NCI-H2029 treated with DMSO at 0.1 percent for 48 hours (cell line): ENCODE measurements around the gene ZNF765.
A peak's percentile ranks its signal among the peaks of the same experiment; 100 is the strongest.
"Not testable (repeated sequence)": the region's sequence is repeated elsewhere in the genome, so short reads cannot be mapped to it uniquely, and the experiment has no call there.

ENCODE experiments used
- DNase-seq: peaks from one replicate; lab custom pipeline; 2025; lab: John Stamatoyannopoulos, UW

ZNF765 gene

DNA sequence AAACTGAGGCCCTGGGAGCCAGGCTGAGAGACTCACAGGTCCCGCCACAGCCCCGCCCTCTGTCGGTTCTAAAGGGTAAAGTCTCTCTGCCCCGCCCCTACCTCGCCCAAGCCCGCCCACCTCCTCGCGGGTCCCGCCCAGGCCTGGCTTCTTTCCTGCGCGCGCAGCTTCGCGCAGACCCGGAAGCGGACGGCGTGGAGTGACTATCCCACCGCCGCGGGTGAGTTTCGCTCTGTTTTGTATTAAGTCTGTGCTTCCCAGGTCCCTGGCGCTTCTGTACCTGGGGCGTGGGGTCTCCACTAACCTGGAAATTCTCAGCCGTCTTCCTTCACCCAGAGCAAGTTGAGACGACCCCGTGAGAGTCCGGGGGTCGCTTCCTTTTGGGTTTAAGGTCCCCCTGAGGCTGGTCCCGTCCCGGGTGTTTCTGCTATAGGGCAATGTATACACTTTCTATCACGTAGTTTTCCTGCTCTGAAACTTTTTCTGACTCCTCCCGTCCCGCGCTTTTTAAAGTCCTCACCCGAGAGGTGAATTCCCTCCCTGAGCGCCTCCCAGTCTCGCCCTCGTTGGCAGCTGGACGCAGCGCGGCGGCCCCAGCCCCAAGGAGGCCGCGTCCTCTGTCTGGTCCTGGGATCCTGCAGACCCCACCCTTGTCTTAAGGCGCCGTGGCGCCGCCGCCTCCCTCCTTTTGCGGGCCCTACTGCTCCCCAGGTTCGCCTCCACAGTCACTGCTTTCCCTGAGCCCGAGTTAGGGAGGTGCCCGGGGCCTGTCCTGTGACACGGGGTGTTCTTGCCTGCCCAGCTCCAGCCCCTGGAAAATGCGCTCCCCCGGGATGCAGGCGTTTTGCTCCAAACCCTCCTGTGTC is at the start of gene ZNF765:
Gene ZNF765, plus strand, starts transcription at position 176 of the 866 bp plus-strand sequence. CDS start 2,867 bp downstream, outside the sequence.
- peak; percentile 54 for DNase-seq

DNA sequence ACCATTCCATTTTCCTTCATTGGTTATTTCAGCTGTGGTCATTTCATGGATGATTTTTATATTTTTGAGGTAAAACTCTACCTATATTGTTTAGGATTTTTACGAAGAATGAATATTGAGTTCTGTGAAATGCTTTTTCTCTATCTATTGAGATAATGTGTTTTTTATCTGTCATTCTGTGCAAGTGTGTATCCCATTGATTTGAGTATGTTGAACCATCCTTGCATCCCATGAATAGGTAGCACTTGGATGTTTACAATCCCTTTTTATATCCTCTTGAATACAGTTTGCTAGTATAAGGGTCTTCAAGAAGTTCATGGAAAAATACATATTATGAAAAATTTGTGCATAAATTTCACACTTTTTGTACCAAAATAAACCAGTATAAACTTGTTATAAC is 39.2 kb upstream of the ZNF765 start:
- no peak for DNase-seq

DNA sequence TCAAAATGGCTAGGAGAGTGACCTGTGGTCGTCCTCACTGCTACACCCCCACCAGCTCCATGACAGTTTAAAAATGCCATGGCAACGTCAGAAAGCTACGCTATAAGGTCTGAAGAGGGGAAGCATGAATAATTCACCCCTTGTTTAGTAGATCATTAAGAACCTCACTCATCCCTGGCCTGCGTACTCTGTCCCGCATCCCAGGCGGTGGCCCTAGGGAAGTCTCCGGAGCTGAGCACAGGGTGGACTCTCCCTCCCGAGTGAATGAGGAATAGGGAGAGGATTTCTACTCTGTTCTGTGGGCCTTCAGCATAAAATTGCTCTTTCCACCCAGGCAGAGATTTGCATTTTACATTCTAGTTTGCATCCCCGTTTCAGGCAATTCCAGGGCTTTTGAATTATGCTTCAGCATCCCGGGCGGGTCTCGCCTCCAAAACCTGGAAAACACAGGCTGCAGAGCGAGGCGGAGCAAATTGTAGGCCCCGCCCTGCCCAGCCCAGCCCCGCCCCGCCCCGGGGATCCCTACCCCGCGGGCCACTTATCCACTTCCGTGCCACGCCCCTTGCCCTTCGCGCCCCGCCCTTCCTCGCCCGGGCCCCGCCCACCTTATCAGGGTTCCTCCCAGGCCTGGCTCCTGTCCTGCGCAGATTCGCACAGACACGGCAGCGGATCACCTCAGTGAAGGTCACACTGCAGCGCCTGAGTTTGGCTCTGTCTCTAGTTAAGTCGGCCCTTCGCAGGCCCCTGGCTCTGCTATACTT is 36.9 kb upstream of the ZNF765 start:
- DNase-seq: no peak

DNA sequence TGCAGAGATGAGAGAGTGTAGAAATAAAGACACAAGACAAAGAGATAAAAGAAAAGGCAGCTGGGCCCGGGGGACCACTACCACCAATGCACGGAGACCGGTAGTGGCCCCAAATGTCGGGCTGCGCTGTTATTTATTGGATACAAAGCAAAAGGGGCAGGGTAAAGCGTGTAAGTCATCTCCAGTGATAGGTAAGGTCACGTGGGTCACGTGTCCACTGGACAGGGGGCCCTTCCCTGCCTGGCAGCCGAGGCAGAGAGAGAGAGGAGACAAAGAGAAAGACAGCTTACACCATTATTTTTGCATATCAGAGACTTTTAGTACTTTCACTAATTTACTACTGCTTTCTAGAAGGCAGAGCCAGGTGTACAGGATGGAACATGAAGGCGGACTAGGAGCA is 34.9 kb upstream of the ZNF765 start:
- DNase-seq: not testable (repeated sequence)

DNA sequence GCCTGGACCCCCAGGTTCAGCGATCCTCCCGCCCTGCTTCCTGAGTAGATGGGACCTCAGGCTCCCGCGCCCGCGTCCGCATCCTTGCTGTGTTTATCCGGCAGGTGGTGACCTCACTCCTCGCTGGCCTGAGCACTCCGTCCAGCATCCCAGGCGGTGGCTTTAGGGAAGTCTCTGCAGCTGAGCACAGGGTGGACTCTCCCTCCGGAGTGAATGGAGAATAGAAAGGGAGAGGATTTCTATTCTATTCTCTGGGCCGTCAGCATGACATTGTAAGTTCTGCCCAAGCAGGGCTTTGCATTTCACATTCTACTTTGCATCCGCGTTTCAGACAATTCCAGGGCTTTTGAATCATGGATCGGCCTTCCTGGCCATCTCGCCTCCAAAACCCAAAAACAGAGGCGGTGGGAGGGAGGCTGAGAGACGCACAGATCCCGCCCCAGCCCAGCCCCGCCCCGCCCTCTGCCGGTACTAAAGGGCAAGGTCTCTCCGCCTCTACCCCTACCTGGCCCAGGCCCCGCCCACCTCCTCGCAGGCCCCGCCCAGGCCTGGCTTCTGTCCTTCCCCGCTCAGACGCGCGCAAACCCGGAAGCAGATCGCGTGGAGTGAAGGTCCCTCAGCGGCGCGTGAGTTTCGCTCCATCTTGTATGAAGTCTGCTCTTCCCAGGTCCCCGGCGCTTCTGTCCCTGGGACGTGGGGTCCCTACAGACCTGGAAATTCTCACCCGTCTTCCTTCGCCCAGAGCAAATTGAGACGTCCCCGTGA is 29.6 kb upstream of the ZNF765 start, which contains the start of gene ZNF525:
Gene ZNF525, plus strand, starts transcription at position 572 of the 765 bp plus-strand sequence. CDS start 6,577 bp downstream, outside the sequence.
- peak; percentile 67 for DNase-seq

DNA sequence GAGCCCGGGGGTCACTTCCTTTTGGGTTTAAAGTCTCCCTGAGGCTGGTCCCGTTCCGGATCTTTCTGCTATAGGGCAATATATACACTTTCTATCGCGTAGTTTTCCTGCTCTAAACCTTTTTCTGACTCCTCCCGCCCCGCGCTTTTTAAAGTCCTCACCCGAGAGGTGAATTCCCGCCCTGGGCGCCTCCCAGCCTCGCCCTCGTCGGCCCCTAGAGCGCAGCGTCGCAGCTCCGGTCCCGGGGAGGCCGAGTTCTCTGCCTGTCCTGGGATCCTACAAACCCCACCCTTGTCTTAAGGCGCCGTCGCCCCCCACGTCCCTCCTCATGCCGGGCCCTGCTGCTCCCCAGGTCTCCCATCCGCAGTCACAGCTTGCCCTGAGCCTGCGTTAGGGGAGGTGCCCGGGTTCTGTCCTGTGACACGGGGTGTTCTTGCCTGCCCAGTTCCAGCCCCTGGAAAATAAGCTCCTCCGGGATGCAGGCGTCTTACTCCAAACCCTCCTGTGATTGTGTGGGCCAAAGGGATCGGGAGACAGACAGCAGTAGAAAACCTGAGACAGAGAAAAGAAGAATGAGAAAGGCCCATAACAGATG is 29.0 kb upstream of the ZNF765 start:
- no peak for DNase-seq

DNA sequence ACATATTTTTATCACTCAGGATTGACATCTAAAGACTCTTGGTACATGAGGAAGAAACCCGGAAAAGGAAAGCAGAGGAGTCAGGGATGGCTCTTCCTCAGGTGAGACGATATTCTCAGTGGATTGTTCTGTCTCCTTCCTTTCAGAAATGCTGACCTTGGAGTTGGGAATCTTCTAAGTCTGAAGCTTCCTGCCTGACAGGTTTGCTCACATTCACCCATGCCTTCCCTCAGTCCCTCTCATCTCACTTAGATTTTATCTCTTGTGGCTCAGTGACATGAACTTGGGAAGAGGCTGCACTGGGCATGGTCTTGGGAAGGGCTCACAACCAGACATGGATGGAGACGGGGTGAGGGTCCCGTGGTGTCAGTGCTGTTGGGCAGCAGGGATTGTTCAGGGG is 22.8 kb upstream of the ZNF765 start:
- DNase-seq: no peak

DNA sequence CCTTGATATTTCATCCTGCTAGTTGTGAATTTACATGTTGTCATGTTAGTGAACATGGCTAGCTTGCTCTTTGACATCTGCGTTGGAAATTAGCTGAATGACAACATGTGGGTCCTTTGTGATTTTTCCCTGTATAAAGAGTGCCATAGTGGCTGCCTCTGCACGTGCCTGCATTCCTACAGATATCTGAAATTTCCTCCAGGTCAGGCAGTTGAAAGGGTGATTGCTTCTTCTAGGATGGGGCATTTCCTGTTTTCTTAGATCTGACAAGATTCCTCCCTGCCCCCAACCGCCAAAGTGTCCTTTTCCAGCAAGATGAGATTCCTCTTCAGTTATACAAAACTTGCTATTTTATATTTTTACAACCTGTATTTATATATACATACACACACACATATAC is 20.7 kb upstream of the ZNF765 start:
- no peak for DNase-seq

DNA sequence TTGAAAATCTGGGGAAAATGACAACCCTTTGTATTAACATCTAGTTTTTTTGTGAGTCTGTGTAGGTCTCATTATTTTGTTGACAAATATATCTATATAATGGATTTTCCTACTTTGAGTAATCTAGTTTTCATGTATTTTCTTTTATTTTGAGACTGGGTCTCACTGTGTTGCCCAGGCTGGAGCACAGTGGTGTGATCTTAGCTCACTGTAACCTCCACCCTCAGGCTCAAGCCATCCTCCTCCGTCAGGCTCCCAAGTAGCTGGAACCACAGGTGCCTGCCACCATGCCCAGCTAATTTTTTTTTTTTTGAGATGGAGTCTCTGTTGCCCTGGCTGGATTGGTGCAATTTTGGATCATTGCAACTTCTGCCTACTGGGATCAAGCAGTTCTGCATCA is 20.2 kb upstream of the ZNF765 start:
- no peak for DNase-seq

DNA sequence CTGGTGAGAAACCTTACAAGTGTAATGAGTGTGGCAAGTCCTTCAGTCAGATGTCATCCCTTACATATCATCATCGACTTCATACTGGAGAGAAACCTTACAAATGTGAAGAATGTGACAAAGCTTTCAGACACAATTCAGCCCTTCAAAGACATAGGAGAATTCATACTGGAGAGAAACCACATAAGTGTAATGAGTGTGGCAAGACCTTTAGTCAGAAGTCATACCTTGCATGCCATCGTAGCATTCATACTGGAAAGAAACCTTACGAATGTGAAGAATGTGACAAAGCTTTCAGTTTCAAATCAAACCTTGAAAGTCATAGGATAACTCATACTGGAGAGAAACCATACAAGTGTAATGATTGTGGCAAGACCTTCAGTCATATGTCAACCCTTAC is 13.6 kb upstream of the ZNF765 start:
- DNase-seq: no peak

DNA sequence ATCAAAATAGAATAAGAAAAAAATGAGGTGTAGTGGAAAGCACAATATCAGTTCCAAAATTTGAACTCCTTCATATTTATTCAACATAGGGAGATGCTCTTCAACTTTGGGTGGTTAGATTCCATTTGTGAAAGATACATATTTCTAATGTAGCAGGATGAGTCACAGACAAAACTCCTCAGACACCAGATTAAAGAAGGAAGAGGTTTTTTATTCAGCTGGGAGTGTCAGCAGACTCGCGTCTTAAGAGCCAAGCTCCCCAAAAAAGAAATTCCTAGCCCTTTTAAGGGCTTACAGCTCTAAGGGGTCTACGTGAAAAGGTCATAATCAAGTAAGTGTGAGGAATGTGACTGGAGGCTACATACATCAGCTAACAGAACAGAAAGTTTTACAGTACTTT is 6.8 kb upstream of the ZNF765 start:
- no peak for DNase-seq

DNA sequence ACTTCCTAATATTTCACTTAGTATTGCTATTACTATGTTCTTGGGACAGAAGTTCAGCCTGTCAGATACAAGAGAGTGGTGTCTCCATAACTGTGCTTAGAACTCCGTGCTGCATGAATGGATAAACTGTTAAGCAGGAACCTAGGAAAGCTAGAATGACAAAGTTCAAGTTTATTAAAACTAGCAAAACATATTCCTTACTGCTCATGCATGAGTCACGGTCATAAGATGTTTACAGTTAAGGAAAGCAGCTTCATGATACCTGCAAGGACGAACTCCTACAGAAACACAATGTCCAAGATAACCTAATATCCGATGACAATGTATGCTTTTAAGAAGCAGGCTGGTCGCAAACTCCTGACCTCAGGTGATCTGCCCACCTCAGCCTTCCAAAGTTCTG is 6.0 kb upstream of the ZNF765 start:
- DNase-seq: no peak

DNA sequence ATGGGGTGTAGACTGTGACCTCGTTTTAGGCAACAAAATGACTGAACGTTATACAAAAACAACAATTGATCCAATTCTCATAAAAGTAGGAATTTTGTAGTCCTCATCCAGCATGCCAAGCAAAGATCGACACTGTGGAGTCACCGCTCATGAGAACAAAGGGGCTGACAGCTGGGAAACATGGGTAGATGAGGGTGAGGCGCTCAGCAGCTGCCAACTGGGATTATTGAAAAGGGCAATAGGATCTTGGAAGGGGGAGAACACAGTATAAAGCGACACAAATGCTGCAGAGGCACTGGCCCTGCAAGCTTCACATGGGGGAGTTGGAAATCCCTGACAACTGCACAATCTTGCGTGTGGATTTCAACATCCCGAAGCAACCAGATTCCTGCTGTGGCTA is 5.4 kb upstream of the ZNF765 start:
- no peak for DNase-seq

DNA sequence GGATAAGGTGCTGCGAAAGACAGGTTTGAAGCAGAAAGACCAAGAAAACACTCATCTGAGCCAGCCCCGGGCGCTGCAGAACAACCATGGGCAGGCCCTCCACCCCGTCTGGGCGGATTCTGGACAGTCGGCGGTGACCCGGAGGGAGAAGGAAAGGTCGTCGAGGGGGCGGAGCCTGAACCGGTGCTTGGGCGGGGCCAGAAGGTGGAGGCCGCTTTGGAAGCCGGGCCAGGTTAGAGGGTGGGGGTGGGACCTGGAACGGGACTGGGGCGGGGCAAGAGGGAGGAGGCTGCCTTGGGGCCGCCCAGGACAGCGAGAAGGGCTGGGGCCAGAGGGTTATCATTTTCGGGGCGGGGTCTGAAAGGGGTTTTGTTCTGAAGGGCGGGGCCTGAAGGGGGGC is 5.0 kb upstream of the ZNF765 start:
- DNase-seq: no peak

DNA sequence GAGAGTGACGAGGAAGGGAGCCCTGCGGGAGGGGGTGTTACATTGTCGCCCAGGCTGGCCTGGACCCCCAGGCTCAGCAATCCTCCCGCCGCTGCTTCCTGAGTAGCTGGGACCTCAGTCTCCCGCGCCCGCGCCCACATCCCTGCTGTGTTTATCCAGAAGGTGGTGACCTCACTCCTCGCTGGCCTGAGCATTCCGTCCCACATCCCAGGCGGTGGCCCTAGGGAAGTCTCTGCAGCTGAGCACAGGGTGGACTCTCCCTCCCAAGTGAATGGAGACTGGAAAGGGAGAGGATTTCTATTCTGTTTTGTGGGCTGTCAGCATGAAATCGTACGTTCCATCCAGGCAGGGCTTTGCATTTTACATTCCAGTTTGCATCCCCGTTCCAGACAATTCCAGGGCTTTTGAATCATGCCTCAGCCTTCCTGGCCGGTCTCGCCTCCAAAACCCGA is 401 bp upstream of the ZNF765 start:
- DNase-seq: no peak

DNA sequence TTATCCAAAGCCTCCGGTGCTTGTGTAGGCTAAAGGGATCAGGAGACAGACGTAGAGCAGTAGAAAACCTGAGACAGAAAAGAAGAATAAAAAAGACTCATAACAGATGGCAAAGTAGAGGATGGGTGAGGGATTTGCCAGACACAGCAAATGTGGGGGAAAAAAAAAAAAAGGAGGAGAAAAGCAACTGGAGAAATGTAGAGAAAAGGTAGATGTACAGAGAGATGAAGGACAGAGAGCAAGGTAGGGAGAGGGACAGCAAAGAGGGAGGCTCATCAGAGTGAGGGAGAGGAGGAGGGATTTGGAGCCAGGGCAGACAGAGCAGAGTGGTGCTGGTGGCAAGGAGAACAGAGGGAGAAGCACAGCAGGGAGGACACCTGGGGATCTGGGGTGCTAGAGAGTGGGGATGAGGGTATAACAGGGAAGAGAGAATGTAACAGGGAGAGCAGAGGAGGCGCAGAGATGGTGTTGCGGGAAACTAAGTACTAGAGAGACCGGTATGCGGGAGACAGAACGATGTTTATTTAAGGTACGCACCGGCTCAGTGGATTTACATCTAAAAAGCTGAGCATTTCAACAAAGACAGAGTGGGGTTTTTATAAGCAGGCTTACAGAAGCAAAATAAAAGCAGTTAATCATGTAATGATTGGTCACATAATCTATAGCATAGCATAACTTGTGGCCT is 1.0 kb downstream of the ZNF765 start:
- DNase-seq: not testable (repeated sequence)

DNA sequence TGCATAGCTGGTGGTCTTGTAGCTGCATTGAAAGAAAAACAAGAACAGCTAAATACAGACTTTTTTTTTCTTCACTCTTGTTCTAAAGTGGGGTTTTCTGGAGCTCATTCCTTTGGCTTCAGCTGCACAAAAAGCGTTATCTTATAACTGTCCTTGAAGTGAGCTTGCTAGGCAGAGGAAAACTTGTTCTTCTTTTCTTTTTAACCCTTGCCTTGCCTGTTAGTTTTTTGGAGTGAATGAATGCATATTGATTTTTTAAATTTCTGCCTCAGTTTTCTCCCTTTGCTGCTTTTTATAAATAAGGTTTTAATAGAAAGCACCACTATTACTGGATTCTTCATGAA is 1.5 kb downstream of the ZNF765 start:
- DNase-seq: no peak

DNA sequence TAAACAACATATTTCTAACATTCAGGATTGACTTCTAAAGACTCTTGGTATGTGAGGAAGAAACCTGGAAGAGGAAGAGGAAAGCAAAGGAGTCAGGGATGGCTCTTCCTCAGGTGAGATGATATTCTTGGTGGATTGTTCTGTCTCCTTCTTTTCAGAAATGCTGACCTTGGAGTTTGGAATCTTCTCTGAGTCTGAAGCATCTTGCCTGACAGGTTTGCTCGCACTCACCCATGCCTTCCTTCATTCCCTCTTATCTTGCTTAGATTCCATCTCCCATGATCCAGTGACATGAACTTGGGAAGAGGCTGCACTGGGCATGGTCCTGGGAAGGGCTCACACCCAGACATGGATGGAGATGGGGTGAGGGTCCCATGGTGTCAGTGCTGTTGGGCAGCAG is 3.0 kb downstream of the ZNF765 start:
- not testable (repeated sequence) for DNase-seq

DNA sequence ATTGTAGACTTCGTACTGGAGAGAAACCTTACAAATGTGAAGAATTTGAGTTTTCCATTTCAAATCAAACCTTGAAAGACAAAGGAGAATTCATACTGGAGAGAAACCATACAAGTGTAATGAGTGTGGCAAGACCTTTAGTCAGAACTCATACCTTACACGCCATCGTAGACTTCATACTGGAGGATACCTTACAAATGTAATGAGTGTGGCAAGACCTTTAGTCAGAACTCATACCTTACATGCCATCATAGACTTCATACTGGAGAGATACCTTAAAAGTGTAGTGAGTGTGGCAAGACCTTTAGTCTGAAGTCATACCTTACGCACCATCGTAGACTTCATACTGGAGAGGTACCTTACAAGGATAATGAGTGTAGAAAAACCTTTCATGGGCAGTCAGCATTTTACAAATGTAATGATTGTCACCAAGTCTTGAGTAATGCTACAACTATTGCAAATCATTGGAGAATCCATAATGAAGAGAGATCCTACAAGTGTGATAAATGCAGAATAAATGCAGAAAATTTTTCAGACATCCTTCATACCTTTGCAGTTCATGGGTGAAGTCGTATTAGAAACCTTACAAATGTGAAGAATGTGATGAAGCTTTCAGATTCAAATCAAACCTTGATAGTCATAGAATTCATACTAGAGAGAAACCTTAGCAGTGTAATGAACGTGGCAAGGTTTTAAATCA is 14.7 kb downstream of the ZNF765 start:
- no peak for DNase-seq

DNA sequence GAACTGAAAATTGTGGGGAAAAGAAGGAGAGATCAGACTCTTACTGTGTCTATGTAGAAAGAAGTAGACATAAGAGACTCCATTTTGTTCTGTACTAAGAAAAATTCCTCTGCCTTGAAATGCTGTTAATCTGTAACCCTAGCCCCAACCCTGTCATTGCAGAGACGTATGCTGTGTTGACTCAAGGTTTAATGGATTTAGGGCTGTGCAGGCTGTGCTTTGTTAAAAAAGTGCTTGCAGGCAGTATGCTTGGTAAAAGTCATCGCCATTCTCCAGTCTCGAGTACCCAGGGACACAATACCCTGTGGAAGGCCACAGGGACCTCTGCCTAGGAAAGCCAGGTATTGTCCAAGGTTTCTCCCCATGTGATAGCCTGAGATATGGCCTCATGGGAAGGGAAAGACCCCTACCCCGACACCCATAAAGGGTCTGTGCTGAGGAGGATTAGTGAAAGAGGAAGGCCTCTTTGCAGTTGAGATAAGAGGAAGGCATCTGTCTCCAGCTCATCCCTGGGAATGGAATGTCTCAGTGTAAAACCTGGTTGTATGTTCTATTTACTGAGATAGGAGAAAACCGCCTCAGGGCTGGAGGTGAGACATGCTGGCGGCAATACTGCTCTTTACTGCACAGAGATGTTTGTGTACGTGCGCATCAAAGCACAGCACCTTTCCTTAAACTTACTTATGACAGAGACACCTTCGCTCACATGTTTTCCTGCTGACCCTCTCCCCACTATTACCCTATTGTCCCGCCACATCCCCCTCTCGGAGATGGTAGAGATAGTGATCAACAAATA is 25.8 kb downstream of the ZNF765 start:
- not testable (repeated sequence) for DNase-seq
